NK-92 (cell line): Measurements from ENCODE around the gene SRPK3.

Experiments used
- DNase-seq: peaks from one replicate; lab custom pipeline; 2025; ENCODE audit not compliant: unreplicated experiment; lab: John Stamatoyannopoulos, UW

SRPK3 gene

GRCh38 chrX:153828723-153829548 is 48.1 kb downstream of the SRPK3 start:
- no peak for DNase-seq

- DNase-seq: no peak
These were observed 48.6 kb downstream of the SRPK3 start for GRCh38 chrX:153829549-153829798.

GRCh38 chrX:153829799-153830639 is 49.2 kb downstream of the SRPK3 start, which contains the start of gene PDZD4:
TSS of gene PDZD4 (minus strand) at chrX:153830544. CDS start at chrX:153830298, 246 bp downstream.
- no peak for DNase-seq

- no peak for DNase-seq
These were observed 50.0 kb downstream of the SRPK3 start for GRCh38 chrX:153830640-153831428.

GRCh38 chrX:153831429-153832150 is 50.7 kb downstream of the SRPK3 start:
- DNase-seq: no peak

- no peak for DNase-seq
These were observed 51.9 kb downstream of the SRPK3 start for GRCh38 chrX:153832728-153833127.
